AG04450 (cell line): Measurements from ENCODE around the gene ATP5IF1. TPM values are rescaled to one million over a fixed set of nuclear protein-coding genes. Genes with fewer than 3 reads are reported as not detected.

Source experiments
- CTCF ChIA-PET: fragments of 300-600, 350-600 bp; formaldehyde crosslinking; extraction: SDS; loops from one replicate; lab custom pipeline; 2022; ENCODE audit warnings: antibody characterized with exemption, inconsistent platforms; lab: Charles Lee
- POLR2A ChIA-PET: fragments of 350-600 bp; formaldehyde crosslinking; extraction: SDS; loops from one replicate; lab custom pipeline; 2021; ENCODE audit warnings: antibody characterized with exemption, inconsistent platforms; lab: Yijun Ruan, JAX
- DNase-seq: peaks from one replicate; pipeline ENCODE4 v3.0.0-alpha.2; 2011; ENCODE audit warnings: low read depth, low spot score
- H3K27ac ChIP-seq: one replicate; pipeline ENCODE4 v1.5.1; 2012; ENCODE audit warnings: low read depth, low read length, control low read depth
- H3K27me3 ChIP-seq: one replicate; pipeline ENCODE4 v1.6.0; 2012; ENCODE audit warnings: low read length; ENCODE audit not compliant: control insufficient read depth, insufficient read depth
- H3K4me3 ChIP-seq: 2 replicates; pipeline ENCODE4 v1.5.1; 2011; ENCODE audit warnings: mild to moderate bottlenecking, low read depth, low read length, control low read depth
- H3K9me3 ChIP-seq: 2 replicates; pipeline ENCODE4 v1.5.1; 2012; ENCODE audit warnings: low read length; ENCODE audit not compliant: control insufficient read depth, insufficient read depth
- CTCF ChIP-seq: IDR thresholded peaks from 2 replicates; pipeline ENCODE4 v1.5.1; 2011; ENCODE audit warnings: low read depth, low read length, control low read depth, inconsistent platforms
- polyA plus RNA-seq: library from polyadenylated mRNA; depleted of rRNA; stranded (reverse); fragments of >200 nt; gene quantifications from 2 replicates; pipeline ENCODE4 v1.2.3, GENCODE V29; 2011

ATP5IF1 gene
- polyA plus RNA-seq, 1 experiment, result 189 TPM

DNA sequence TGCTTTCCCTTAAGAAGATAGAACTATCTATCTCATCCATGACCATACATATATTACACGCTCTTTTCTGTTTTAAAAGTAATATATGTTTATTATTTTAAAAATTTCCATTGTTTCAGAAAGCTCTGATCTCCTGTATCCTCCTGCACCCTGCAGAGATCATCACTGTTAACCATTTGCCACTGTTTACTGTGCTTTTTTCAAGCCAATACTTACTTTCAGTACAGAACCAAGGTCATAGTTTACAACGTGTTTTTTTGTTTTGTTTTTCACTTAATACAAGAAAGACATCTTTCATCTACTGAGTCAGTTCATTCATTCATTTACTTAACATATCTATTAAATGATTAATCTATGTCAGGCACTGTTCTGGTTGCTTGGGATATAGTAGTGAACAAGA is 33.6 kb downstream of the ATP5IF1 start:
- CTCF ChIA-PET, result interaction anchor here (1.0 to 3.6 kb wide), 3 partner anchors 21 to 333 kb away, joined by 3 to 17 read pairs (median 6); no protein-coding TSS in a partner anchor
- TF ChIP-seq CTCF, result no peak
- POLR2A ChIA-PET, result interaction anchor here (0.7 to 1.1 kb wide), 2 partner anchors 34 to 245 kb away, joined by 4 read pairs; partner anchors contain the start of gene ATP5IF1

DNA sequence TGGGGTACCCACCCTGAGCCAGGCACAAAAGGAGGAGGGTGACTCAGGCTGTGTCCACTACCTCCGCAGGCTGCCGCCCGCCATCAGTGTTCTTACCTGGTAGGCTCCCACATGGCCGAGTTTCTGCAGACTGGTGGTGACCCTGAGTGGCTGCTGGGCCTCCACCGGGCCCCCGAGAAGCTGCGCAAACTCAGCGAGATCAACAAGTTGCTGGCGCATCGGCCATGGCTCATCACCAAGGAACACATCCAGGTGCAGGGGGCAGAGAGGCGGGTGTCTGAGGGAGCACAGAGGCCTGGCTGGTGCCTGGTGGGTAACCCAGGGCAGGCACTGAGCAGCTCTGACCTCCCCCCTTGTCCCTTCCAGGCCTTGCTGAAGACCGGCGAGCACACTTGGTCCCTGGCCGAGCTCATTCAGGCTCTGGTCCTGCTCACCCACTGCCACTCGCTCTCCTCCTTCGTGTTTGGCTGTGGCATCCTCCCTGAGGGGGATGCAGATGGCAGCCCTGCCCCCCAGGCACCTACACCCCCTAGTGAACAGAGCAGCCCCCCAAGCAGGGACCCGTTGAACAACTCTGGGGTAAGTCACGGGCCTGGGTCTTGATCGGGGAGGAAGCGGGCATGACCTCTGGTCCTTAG is 36.4 kb downstream of the ATP5IF1 start:
- CTCF ChIA-PET, result interaction anchor here (1.8 kb wide), 1 partner anchor 24 kb away, joined by 7 read pairs; no protein-coding TSS in a partner anchor
- no peak overlapping the region for H3K4me3 ChIP-seq
- no peak for DNase-seq
- POLR2A ChIA-PET, result interaction anchor here (1.4 kb wide), 1 partner anchor 13 kb away, joined by 5 read pairs; the partner anchor contains the start of gene SESN2
- no peaks in the 10 kb centered on the region for H3K27me3 ChIP-seq
- H3K9me3 ChIP-seq, result no peaks in the 10 kb centered on the region
- H3K27ac ChIP-seq, result no peak overlapping the region
- no peak for TF ChIP-seq CTCF

More for the DNA sequence above, 33.6 kb downstream of the ATP5IF1 start:
- DNase-seq, result no peak
- Histone ChIP-seq H3K27ac (no peak overlapping the region), H3K9me3 (no peaks in the 10 kb centered on the region), H3K27me3 (no peaks in the 10 kb centered on the region), H3K4me3 (no peak overlapping the region)

- Histone ChIP-seq H3K4me3 (no peak overlapping the region), H3K27ac (no peak overlapping the region), H3K27me3 (no peaks in the 10 kb centered on the region), H3K9me3 (no peaks in the 10 kb centered on the region)
- ChIA-PET CTCF (interaction anchor here (1.8 kb wide), 1 partner anchor 25 kb away, joined by 7 read pairs; no protein-coding TSS in a partner anchor), POLR2A (interaction anchor here (1.4 kb wide), 1 partner anchor 14 kb away, joined by 5 read pairs; the partner anchor contains the start of gene SESN2)
- DNase-seq, result no peak
- no peak for TF ChIP-seq CTCF
These were observed 37.4 kb downstream of the ATP5IF1 start for GRCh38 chr1:28273216-28273860.

GRCh38 chr1:28278763-28279162 is 42.8 kb downstream of the ATP5IF1 start:
- no peak for DNase-seq
- Histone ChIP-seq H3K27ac (no peak overlapping the region), H3K4me3 (no peak overlapping the region), H3K9me3 (no peaks in the 10 kb centered on the region), H3K27me3 (no peaks in the 10 kb centered on the region)
- ChIA-PET CTCF (no interaction called here), POLR2A (no interaction called here)
- TF ChIP-seq CTCF, result no peak

GRCh38 chr1:28279721-28280120 is 43.8 kb downstream of the ATP5IF1 start:
- DNase-seq, result no peak
- TF ChIP-seq CTCF, result no peak
- no peak overlapping the region for H3K27ac ChIP-seq
- no peaks in the 10 kb centered on the region for H3K9me3 ChIP-seq
- H3K27me3 ChIP-seq, result no peaks in the 10 kb centered on the region
- ChIA-PET CTCF (no interaction called here), POLR2A (no interaction called here)
- H3K4me3 ChIP-seq, result no peak overlapping the region
